Eye (tissue), 1 donor: ENCODE measurements around the gene CEACAM5.
A peak's percentile ranks its signal among the peaks of the same experiment; 100 is the strongest.

Source experiments
- DNase-seq: peaks from one replicate; pipeline ENCODE4 v3.0.0-alpha.2; 2015

Gene CEACAM5

DNA sequence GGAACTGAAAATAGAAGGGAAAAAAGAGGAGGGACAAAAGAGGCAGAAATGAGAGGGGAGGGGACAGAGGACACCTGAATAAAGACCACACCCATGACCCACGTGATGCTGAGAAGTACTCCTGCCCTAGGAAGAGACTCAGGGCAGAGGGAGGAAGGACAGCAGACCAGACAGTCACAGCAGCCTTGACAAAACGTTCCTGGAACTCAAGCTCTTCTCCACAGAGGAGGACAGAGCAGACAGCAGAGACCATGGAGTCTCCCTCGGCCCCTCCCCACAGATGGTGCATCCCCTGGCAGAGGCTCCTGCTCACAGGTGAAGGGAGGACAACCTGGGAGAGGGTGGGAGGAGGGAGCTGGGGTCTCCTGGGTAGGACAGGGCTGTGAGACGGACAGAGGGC, at the start of gene CEACAM5:
TSS of gene CEACAM5 (plus strand) at position 146 of the 400 bp plus-strand sequence. CDS start at position 252, 106 bp downstream.
- no peak for DNase-seq

- DNase-seq = no peak
Observed at GRCh38 chr19:41666075-41666474, 42.4 kb upstream of the CEACAM5 start.

- no peak for DNase-seq
Observed at GRCh38 chr19:41668315-41668714, 40.1 kb upstream of the CEACAM5 start.

GRCh38 chr19:41670755-41671154, 37.7 kb upstream of the CEACAM5 start:
- no peak for DNase-seq

DNA sequence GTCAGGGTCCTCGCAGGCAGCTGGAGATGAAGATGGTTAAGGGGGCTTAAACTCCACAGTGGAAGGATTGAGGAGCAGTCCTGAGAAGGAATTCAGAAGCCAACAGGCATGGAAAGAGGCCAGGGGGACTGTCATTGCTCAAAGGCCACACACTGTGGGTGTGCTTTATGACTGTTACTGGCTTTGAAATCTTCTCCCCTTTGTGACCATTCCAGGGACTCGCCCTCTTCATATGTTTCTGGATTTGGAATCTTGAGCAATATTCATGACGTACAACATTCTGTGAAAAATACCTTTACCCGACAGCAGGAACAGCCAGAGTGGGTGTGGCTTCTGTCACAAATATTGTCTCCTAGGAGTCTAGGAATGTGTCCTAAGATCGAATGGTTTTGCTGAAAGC, 36.9 kb upstream of the CEACAM5 start:
- DNase-seq = no peak

- no peak for DNase-seq
Observed at GRCh38 chr19:41682437-41682836, 26.0 kb upstream of the CEACAM5 start.

GRCh38 chr19:41687419-41687818, 21.0 kb upstream of the CEACAM5 start:
- no peak for DNase-seq

DNA sequence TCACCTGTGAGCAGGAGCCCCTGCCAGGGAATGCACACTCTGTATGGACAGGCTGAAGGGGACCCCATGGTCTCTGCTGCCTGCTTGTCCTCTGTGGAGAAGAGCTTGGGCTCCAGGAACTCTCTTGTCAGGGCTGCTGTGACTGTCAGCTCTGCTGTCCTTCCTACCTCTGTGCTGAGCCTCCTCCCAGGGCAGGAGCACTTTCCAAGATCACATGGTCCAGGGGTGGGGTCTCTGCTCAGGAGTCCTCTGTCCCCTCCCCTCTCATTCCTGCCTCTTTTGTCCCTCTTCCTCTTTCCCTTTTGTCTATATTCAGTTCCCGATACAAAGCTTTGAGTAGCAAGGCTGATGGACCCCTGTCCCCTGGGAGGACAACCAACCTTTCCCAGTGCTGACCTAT, 20.3 kb upstream of the CEACAM5 start, which contains the start of gene CEACAM7:
TSS of gene CEACAM7 (minus strand) at position 173 of the 400 bp plus-strand sequence. CDS start at position 68, 105 bp downstream.
- no peak for DNase-seq

- DNase-seq = no peak
Observed at GRCh38 chr19:41688687-41689086, 19.7 kb upstream of the CEACAM5 start.

- no peak for DNase-seq
Observed at GRCh38 chr19:41689993-41690800, 18.2 kb upstream of the CEACAM5 start.

GRCh38 chr19:41690801-41691065, 17.7 kb upstream of the CEACAM5 start:
- DNase-seq = no peak

DNA sequence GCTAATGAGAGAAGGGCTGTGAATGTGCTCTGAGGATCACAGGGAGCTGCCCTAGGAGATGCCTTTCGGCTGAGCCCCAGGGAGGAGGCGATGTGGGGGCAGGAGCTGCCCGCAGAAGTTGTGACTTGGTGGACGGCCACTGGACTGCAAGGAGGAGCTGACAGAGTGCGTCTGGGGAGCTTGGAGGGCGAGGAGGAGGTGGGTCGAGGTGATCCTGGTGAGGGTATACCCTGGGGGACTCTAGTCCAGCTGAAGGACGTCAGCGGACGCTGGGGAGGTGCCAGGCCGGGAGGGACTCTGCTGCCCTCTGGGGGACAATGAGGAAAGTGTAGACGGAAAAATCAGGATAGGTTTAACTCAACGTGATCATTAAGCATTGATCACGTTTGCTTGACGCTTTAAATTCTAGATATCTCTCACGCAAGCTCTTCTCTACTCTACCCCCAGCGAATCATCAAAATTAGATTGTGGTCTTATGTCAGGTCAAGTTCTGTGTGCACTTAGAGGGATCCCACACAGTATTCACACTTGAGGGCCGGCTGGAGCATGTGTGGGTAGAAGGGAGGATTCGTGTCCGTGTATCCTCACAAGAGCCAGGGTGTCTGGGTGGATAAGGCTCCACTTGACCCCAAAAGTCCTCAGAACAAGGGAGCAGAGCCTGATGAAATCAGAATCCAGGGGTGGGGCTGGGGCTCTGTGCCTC, 17.0 kb upstream of the CEACAM5 start:
- peak; percentile 15 for DNase-seq

GRCh38 chr19:41694196-41694595, 14.2 kb upstream of the CEACAM5 start:
- DNase-seq = no peak

DNA sequence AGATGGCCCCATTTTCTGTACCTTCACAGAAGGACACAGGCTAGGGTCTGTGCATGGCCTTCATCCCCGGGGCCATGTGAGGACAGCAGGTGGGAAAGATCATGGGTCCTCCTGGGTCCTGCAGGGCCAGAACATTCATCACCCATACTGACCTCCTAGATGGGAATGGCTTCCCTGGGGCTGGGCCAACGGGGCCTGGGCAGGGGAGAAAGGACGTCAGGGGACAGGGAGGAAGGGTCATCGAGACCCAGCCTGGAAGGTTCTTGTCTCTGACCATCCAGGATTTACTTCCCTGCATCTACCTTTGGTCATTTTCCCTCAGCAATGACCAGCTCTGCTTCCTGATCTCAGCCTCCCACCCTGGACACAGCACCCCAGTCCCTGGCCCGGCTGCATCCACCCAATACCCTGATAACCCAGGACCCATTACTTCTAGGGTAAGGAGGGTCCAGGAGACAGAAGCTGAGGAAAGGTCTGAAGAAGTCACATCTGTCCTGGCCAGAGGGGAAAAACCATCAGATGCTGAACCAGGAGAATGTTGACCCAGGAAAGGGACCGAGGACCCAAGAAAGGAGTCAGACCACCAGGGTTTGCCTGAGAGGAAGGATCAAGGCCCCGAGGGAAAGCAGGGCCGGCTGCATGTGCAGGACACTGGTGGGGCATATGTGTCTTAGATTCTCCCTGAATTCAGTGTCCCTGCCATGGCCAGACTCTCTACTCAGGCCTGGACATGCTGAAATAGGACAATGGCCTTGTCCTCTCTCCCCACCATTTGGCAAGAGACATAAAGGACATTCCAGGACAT, 13.4 kb upstream of the CEACAM5 start:
- no peak for DNase-seq

DNA sequence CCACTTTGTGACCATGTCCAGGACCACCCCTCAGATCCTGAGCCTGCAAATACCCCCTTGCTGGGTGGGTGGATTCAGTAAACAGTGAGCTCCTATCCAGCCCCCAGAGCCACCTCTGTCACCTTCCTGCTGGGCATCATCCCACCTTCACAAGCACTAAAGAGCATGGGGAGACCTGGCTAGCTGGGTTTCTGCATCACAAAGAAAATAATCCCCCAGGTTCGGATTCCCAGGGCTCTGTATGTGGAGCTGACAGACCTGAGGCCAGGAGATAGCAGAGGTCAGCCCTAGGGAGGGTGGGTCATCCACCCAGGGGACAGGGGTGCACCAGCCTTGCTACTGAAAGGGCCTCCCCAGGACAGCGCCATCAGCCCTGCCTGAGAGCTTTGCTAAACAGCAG, 12.7 kb upstream of the CEACAM5 start:
- no peak for DNase-seq

DNA sequence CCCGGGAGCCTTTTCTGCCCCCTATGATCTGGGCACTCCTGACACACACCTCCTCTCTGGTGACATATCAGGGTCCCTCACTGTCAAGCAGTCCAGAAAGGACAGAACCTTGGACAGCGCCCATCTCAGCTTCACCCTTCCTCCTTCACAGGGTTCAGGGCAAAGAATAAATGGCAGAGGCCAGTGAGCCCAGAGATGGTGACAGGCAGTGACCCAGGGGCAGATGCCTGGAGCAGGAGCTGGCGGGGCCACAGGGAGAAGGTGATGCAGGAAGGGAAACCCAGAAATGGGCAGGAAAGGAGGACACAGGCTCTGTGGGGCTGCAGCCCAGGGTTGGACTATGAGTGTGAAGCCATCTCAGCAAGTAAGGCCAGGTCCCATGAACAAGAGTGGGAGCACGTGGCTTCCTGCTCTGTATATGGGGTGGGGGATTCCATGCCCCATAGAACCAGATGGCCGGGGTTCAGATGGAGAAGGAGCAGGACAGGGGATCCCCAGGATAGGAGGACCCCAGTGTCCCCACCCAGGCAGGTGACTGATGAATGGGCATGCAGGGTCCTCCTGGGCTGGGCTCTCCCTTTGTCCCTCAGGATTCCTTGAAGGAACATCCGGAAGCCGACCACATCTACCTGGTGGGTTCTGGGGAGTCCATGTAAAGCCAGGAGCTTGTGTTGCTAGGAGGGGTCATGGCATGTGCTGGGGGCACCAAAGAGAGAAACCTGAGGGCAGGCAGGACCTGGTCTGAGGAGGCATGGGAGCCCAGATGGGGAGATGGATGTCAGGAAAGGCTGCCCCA, 11.8 kb upstream of the CEACAM5 start:
- peak; percentile 27 for DNase-seq

- DNase-seq = no peak
Observed at GRCh38 chr19:41697198-41697855, 11.1 kb upstream of the CEACAM5 start.

DNA sequence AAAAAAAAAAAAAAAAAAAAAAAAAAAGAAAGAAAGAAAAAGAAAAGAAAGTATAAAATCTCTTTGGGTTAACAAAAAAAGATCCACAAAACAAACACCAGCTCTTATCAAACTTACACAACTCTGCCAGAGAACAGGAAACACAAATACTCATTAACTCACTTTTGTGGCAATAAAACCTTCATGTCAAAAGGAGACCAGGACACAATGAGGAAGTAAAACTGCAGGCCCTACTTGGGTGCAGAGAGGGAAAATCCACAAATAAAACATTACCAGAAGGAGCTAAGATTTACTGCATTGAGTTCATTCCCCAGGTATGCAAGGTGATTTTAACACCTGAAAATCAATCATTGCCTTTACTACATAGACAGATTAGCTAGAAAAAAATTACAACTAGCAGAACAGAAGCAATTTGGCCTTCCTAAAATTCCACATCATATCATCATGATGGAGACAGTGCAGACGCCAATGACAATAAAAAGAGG, 9.6 kb upstream of the CEACAM5 start:
- no peak for DNase-seq

- DNase-seq = no peak
Observed at GRCh38 chr19:41699231-41699967, 9.0 kb upstream of the CEACAM5 start.

GRCh38 chr19:41699968-41700323, 8.5 kb upstream of the CEACAM5 start:
- no peak for DNase-seq
